Endothelial cell of umbilical vein (primary cell): ENCODE data around the gene ARL4C. TPM values are rescaled to one million over a fixed set of nuclear protein-coding genes. Genes with fewer than 3 reads are reported as not detected.

Experiments
- BruUV-seq: library from RNA; stranded (reverse); fragments of 400-500 nt; replicated peaks from 2 replicates; lab custom pipeline; 2021; lab: Mats Ljungman, UMichigan
- CTCF ChIA-PET: fragments of 300-600, 350-600 bp; sonication (Branson Sonifier 250); formaldehyde crosslinking; loops from one replicate; lab custom pipeline; 2021; ENCODE audit warnings: antibody characterized with exemption, inconsistent platforms; lab: Charles Lee
- POLR2A ChIA-PET: fragments of 300-600, 350-600 bp; sonication (Branson Sonifier 250); formaldehyde crosslinking; loops from one replicate; lab custom pipeline; 2021; ENCODE audit warnings: antibody characterized with exemption, inconsistent platforms; lab: Charles Lee
- DNase-seq: peaks from one replicate; pipeline ENCODE4 v3.0.0-alpha.2; 2011; ENCODE audit warnings: low read depth, low spot score
- FAIRE-seq: peaks from 2 replicates; lab custom pipeline; 2011; peaks lifted over from hg19 to GRCh38; lab: Jason Lieb, UNC
- H2AFZ ChIP-seq: 2 replicates; pipeline ENCODE4 v1.6.0; 2012; ENCODE audit warnings: low read depth, low read length, control low read depth, inconsistent platforms
- H3K27ac ChIP-seq: 2 replicates; pipeline ENCODE4 v1.5.1; 2011; ENCODE audit warnings: low read depth, mild to moderate bottlenecking, control low read depth, low read length, moderate library complexity; ENCODE audit not compliant: insufficient read depth
- H3K27me3 ChIP-seq, 2 experiments: 2 replicates each; pipeline versions ENCODE4 v1.6.0 to v1.6.1; 2011; ENCODE audit warnings: low read length in 2 of 2, mixed read lengths in 1 of 2; ENCODE audit not compliant: control insufficient read depth in 2 of 2, insufficient read depth in 2 of 2
- H3K36me3 ChIP-seq, 2 experiments: 2 replicates in 1 of 2; 3 replicates in 1 of 2; pipeline ENCODE4 v1.5.1; 2011; ENCODE audit warnings: low read length in 2 of 2, mild to moderate bottlenecking in 1 of 2, moderate library complexity in 1 of 2; ENCODE audit not compliant: control insufficient read depth in 2 of 2, insufficient read depth in 2 of 2; ENCODE audit errors: extremely low read depth in 1 of 2
- H3K4me1 ChIP-seq: 3 replicates; pipeline ENCODE4 v1.5.1; 2011; ENCODE audit warnings: mild to moderate bottlenecking, low read length; ENCODE audit not compliant: control insufficient read depth, insufficient read depth; ENCODE audit errors: extremely low read depth
- H3K4me2 ChIP-seq: 2 replicates; pipeline ENCODE4 v1.6.1; 2011; ENCODE audit warnings: low read length, control low read depth, mixed read lengths; ENCODE audit not compliant: insufficient read depth
- H3K4me3 ChIP-seq, 3 experiments: fragments of 200-600 bp in 1 of 3; sonication (generic), shearing (Covaris generic) in 1 of 3; replicated peaks in 1 of 3; 2 replicates each; pipeline ENCODE4 v1.5.1; 2011 to 2016; ENCODE audit warnings: control low read depth in 3 of 3, low read length in 3 of 3, mild to moderate bottlenecking in 2 of 3, inconsistent platforms in 1 of 3, low read depth in 1 of 3, moderate library complexity in 1 of 3; ENCODE audit not compliant: insufficient read depth in 1 of 3
- H3K79me2 ChIP-seq: 2 replicates; pipeline ENCODE4 v1.6.0; 2012; ENCODE audit warnings: low read length, inconsistent platforms; ENCODE audit not compliant: control insufficient read depth, insufficient read depth
- H3K9ac ChIP-seq: replicated peaks from 2 replicates; pipeline ENCODE3; 2011; ENCODE audit warnings: low read length, control low read depth; ENCODE audit not compliant: insufficient read depth; ENCODE audit errors: extremely low read depth
- H3K9me1 ChIP-seq: replicated peaks from 3 replicates; pipeline ENCODE4 v1.6.0; 2011; ENCODE audit warnings: mild to moderate bottlenecking, low read length; ENCODE audit not compliant: control insufficient read depth, insufficient read depth; ENCODE audit errors: extremely low read depth
- H3K9me3 ChIP-seq: replicated peaks from 2 replicates; pipeline ENCODE4 v1.5.1; 2012; ENCODE audit warnings: low read length, inconsistent platforms; ENCODE audit not compliant: control insufficient read depth, insufficient read depth
- H4K20me1 ChIP-seq: replicated peaks from 2 replicates; pipeline ENCODE3; 2011; ENCODE audit warnings: mild to moderate bottlenecking, low read length; ENCODE audit not compliant: control insufficient read depth, insufficient read depth; ENCODE audit errors: extremely low read depth
- EZH2 ChIP-seq: IDR thresholded peaks from 2 replicates; pipeline ENCODE4 v1.6.1; 2012; ENCODE audit warnings: borderline replicate concordance, low read depth, mild to moderate bottlenecking, moderate library complexity, low read length, inconsistent platforms; ENCODE audit not compliant: severe bottlenecking
- FOS ChIP-seq: IDR thresholded peaks from 2 replicates; pipeline ENCODE4 v1.6.1; 2011; ENCODE audit warnings: mild to moderate bottlenecking, low read length, moderate library complexity, borderline replicate concordance; ENCODE audit not compliant: insufficient read depth
- GATA2 ChIP-seq: IDR thresholded peaks from 2 replicates; pipeline ENCODE4 v1.7.0; 2011; ENCODE audit warnings: low read depth, mild to moderate bottlenecking, moderate library complexity, mixed read lengths, low read length; ENCODE audit not compliant: insufficient read length, insufficient read depth
- JUN ChIP-seq: IDR thresholded peaks from 2 replicates; pipeline ENCODE4 v1.6.1; 2011; ENCODE audit warnings: borderline replicate concordance, low read depth; ENCODE audit not compliant: insufficient read length, insufficient read depth
- MAX ChIP-seq: IDR thresholded peaks from 2 replicates; pipeline ENCODE4 v1.6.1; 2011; ENCODE audit not compliant: insufficient read depth, insufficient read length
- MYC ChIP-seq: IDR thresholded peaks from one replicate; pipeline ENCODE4 v1.6.1; 2011; ENCODE audit warnings: mild to moderate bottlenecking, low read depth, low read length
- POLR2A ChIP-seq: IDR thresholded peaks from 2 replicates; pipeline ENCODE4 v1.6.1; 2012; ENCODE audit warnings: low read depth, mild to moderate bottlenecking, control low read depth, low read length
- POLR2AphosphoS5 ChIP-seq: IDR thresholded peaks from 2 replicates; pipeline ENCODE4 v1.6.1; 2012; ENCODE audit warnings: low read depth, mild to moderate bottlenecking, control low read depth, low read length, moderate library complexity; ENCODE audit not compliant: insufficient read depth
- dilution Hi-C: fragments of 300-500 bp; cut with MboI; formaldehyde crosslinking; loops from one replicate; pipeline ENCODE4 v1.15.0; 2019; ENCODE audit warnings: low sequenced_read_pairs; ENCODE audit not compliant: extremely low pct_ligation_motif_present
- intact Hi-C: fragments of 100-400 bp; cut with micrococcal nuclease; formaldehyde crosslinking; loops from one replicate; pipeline ENCODE4 v1.10.0; 2022
- polyA plus RNA-seq, 4 experiments: library from polyadenylated mRNA; depleted of rRNA in 3 of 4; stranded (reverse) in 3 of 4; unstranded in 1 of 4; fragments of >200 nt; gene quantifications; 2 replicates each; pipeline versions ENCODE4 v1.2.1 to v1.2.3, GENCODE V29; 2011 to 2012; ENCODE audit warnings: missing spikeins in 1 of 4
- total RNA-seq: library from RNA; stranded (reverse); gene quantifications from 2 replicates; pipeline ENCODE4 v1.2.3, GENCODE V29; 2021
- TF ChIP-seq, protein P1 (sequence below), 2 donors: IDR thresholded peaks; 1 replicate in 1 of 2; 2 replicates in 1 of 2; pipeline ENCODE4 v1.5.1; 2011; ENCODE audit warnings: low read length in 2 of 2, mild to moderate bottlenecking in 2 of 2, moderate library complexity in 2 of 2, control low read depth in 1 of 2, inconsistent platforms in 1 of 2, low read depth in 1 of 2; ENCODE audit not compliant: insufficient read depth in 1 of 2; ENCODE audit errors: extremely low read depth in 1 of 2

ARL4C gene
- total and polyA plus RNA-seq, 2 donors (not counting 3 experiments of a cell fraction or from before 2014, with no cell fraction given): 5.5 to 10.5 TPM

DNA sequence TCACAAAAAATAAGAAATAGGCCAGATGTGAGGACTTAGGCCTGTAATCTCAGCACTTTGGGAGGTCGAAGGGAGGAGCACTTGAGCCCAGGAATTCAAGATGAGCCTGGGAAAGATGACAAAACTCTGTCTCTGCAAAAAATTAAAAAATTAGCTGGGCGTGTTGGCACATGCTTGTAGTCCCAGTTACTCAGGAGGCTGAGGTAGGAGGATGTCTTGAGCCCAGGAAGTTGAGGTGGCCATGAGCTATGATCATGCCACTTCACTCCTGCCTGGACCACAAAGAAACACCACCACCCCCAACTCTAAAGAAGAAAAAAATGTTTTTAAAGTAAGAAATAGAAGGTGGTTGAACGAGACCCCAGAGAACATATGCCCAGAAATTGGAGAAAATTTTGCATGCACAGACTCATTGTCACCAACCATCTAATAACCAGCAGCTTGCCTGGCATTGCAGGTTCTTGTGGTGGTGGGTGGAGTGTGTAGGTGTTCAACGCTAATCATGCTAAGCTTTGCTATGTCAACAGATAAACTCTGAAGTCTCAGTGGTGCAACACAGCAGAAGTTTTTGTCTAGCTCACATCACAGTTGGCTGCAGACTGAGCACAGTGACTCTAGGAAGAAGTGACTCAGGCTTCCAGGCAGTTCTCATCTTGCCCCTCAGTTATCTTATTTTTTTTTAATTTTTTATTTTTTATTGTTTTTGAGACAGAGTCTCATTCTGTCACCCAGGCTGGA is 18.6 kb downstream of the ARL4C start:
- Histone ChIP-seq H3K36me3 (no peaks in the 10 kb centered on the region), H3K9me3 (no peaks in the 10 kb centered on the region), H3K79me2 (no peaks in the 10 kb centered on the region), H3K9ac (no peak overlapping the region), H3K9me1 (no peaks in the 10 kb centered on the region), H3K27ac (no peak overlapping the region), H3K4me1 (no peaks in the 10 kb centered on the region), H3K4me3 (no peak overlapping the region), H3K27me3 (no peaks in the 10 kb centered on the region), H4K20me1 (no peaks in the 10 kb centered on the region), H2AFZ (no peak overlapping the region), H3K4me2 (no peak overlapping the region)
- BruUV-seq: no TSS peak
- POLR2A ChIA-PET: no interaction called here
- TF ChIP-seq GATA2 (no peak), POLR2AphosphoS5 (no peak), EZH2 (no peak)
- intact Hi-C loops: no loop called here
- CTCF ChIA-PET: interaction anchor here (0.7 to 1.1 kb wide), 2 partner anchors 12 to 66 kb away, joined by 3 read pairs; no protein-coding TSS in a partner anchor
- dilution Hi-C loops: no loop called here
- DNase-seq: no peak
- FAIRE-seq: no peak

- H2AFZ ChIP-seq: no peak overlapping the region
- no peaks in the 10 kb centered on the region for H4K20me1 ChIP-seq
- intact Hi-C loops: no loop called here
- dilution Hi-C loops: no loop called here
- H3K4me3 ChIP-seq: no peak overlapping the region
- no peak overlapping the region for H3K4me2 ChIP-seq
- POLR2A ChIA-PET: no interaction called here
- no peaks in the 10 kb centered on the region for H3K27me3 ChIP-seq
- H3K9me3 ChIP-seq: no peaks in the 10 kb centered on the region
- no peak overlapping the region for H3K9ac ChIP-seq
- BruUV-seq: no TSS peak
- CTCF ChIA-PET: no interaction called here
- no peak for DNase-seq
- H3K4me1 ChIP-seq: no peaks in the 10 kb centered on the region
- no peak for TF ChIP-seq JUN
- TF ChIP-seq FOS: no peak
- TF ChIP-seq MAX: no peak
- TF ChIP-seq, protein P1, sequence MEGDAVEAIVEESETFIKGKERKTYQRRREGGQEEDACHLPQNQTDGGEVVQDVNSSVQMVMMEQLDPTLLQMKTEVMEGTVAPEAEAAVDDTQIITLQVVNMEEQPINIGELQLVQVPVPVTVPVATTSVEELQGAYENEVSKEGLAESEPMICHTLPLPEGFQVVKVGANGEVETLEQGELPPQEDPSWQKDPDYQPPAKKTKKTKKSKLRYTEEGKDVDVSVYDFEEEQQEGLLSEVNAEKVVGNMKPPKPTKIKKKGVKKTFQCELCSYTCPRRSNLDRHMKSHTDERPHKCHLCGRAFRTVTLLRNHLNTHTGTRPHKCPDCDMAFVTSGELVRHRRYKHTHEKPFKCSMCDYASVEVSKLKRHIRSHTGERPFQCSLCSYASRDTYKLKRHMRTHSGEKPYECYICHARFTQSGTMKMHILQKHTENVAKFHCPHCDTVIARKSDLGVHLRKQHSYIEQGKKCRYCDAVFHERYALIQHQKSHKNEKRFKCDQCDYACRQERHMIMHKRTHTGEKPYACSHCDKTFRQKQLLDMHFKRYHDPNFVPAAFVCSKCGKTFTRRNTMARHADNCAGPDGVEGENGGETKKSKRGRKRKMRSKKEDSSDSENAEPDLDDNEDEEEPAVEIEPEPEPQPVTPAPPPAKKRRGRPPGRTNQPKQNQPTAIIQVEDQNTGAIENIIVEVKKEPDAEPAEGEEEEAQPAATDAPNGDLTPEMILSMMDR (IDR thresholded peaks at IDR 0.05; ENCODE audit: extremely low read depth in 1 of 2, insufficient read depth in 1 of 2, low read depth in 1 of 2, low read length in 2 of 2): no peak
- TF ChIP-seq MYC: no peak
- TF ChIP-seq EZH2: no peak
- TF ChIP-seq POLR2A: no peak
- TF ChIP-seq POLR2AphosphoS5: no peak
- TF ChIP-seq GATA2: no peak
- H3K27ac ChIP-seq: no peak overlapping the region
- H3K79me2 ChIP-seq: no peaks in the 10 kb centered on the region
- no peak for FAIRE-seq
- no peaks in the 10 kb centered on the region for H3K36me3 ChIP-seq
- no peaks in the 10 kb centered on the region for H3K9me1 ChIP-seq
Measured at GRCh38 chr2:234476766-234477165, 20.1 kb downstream of the ARL4C start.
